ENCODE results near the gene L3HYPDH. TPM values are rescaled to one million over a fixed set of nuclear protein-coding genes. Genes with fewer than 3 reads are reported as not detected.
A peak's percentile ranks its signal among the peaks of the same experiment; 100 is the strongest.

Gene L3HYPDH
- total and polyA plus RNA-seq, 2 of the 13 experiments (the other 11 are each of a cell fraction or from before 2014, with no cell fraction given): 30.5 to 36.6 TPM

DNA sequence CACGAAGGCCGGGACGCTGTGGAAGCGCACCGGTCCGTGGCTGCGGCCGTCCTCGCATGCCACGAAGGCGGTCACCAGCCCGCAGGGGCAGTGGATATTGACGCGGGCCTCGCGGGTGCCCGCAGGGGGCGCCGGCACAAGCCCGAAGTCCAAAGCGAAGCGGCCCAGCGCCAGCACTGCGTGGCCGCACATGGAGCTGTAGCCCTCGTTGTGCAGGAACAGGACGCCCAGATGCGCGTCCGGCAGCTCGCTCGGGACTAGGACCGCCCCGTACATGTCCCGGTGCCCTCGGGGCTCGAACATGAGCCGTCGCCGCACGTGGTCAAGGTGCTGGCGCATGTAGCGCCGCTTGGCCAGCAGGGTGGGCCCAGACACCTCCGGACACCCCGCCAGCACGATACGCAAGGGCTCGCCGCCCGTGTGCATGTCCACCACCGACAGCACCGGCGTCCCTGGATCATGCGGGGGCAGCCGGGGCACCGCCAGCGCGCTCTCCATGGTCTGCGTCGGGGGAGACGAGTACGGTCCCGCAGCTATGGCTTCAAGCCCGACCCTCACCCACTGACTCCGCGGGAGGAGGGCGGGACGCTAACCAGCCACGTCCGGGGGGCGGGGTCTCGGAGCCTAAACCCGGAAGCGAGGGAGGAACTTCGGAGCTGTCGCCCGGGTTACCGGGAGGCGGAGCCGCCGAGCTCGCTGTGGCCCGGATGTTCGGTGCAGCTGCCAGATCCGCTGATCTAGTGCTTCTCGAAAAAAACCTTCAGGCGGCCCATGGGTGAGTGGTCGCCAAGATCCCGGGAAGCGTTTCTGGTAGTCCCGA, at the start of gene L3HYPDH, which contains the start of gene JKAMP (continued):
- TF ChIP-seq, protein P1, sequence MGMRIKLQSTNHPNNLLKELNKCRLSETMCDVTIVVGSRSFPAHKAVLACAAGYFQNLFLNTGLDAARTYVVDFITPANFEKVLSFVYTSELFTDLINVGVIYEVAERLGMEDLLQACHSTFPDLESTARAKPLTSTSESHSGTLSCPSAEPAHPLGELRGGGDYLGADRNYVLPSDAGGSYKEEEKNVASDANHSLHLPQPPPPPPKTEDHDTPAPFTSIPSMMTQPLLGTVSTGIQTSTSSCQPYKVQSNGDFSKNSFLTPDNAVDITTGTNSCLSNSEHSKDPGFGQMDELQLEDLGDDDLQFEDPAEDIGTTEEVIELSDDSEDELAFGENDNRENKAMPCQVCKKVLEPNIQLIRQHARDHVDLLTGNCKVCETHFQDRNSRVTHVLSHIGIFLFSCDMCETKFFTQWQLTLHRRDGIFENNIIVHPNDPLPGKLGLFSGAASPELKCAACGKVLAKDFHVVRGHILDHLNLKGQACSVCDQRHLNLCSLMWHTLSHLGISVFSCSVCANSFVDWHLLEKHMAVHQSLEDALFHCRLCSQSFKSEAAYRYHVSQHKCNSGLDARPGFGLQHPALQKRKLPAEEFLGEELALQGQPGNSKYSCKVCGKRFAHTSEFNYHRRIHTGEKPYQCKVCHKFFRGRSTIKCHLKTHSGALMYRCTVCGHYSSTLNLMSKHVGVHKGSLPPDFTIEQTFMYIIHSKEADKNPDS (CRISPR knock-in tag; IDR thresholded peaks at IDR 0.05): peak; percentile 87; the same call in 1 of the 2 replicates
- peak; percentile 39; the same call in 1 of the 2 replicates for TF ChIP-seq WIZ (CRISPR knock-in tag; IDR thresholded peaks at IDR 0.05)
- peak; percentile 99; the same call in 1 of the 2 replicates for TF ChIP-seq ZNF563 (CRISPR knock-in tag; IDR thresholded peaks at IDR 0.05)
- TF ChIP-seq ZSCAN5A (CRISPR knock-in tag; IDR thresholded peaks at IDR 0.05; ENCODE audit: borderline replicate concordance): peak; percentile 83
- TF ChIP-seq, protein P2, sequence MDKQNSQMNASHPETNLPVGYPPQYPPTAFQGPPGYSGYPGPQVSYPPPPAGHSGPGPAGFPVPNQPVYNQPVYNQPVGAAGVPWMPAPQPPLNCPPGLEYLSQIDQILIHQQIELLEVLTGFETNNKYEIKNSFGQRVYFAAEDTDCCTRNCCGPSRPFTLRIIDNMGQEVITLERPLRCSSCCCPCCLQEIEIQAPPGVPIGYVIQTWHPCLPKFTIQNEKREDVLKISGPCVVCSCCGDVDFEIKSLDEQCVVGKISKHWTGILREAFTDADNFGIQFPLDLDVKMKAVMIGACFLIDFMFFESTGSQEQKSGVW (CRISPR knock-in tag; IDR thresholded peaks at IDR 0.05; ENCODE audit: borderline replicate concordance): 0 out of 2 replicates have a peak, but pooled peaks have one; percentile 28
- TF ChIP-seq BCL6 (CRISPR knock-in tag; IDR thresholded peaks at IDR 0.05): peak; percentile 44; the same call in 1 of the 2 replicates
- peak; percentile 82; the same call in 1 of the 2 replicates for TF ChIP-seq ZBTB38 (CRISPR knock-in tag; IDR thresholded peaks at IDR 0.05)
- TF ChIP-seq YEATS4 (CRISPR knock-in tag; IDR thresholded peaks at IDR 0.05; ENCODE audit: borderline replicate concordance): peak; percentile 100
- TF ChIP-seq, protein P3, sequence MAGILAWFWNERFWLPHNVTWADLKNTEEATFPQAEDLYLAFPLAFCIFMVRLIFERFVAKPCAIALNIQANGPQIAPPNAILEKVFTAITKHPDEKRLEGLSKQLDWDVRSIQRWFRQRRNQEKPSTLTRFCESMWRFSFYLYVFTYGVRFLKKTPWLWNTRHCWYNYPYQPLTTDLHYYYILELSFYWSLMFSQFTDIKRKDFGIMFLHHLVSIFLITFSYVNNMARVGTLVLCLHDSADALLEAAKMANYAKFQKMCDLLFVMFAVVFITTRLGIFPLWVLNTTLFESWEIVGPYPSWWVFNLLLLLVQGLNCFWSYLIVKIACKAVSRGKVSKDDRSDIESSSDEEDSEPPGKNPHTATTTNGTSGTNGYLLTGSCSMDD (CRISPR knock-in tag; IDR thresholded peaks at IDR 0.05): peak; percentile 76; the same call in 1 of the 2 replicates
- no peak for TF ChIP-seq SUZ12 (IDR thresholded peaks at IDR 0.05; ENCODE audit: low read depth, low read length)
- TF ChIP-seq HES4 (CRISPR knock-in tag; IDR thresholded peaks at IDR 0.05; ENCODE audit: borderline replicate concordance): peak; percentile 95
- peak; percentile 95 for TF ChIP-seq HDAC1 (CRISPR knock-in tag; IDR thresholded peaks at IDR 0.05)
- peak; percentile 81; the same call in 1 of the 2 replicates for TF ChIP-seq ZNF619 (CRISPR knock-in tag; IDR thresholded peaks at IDR 0.05)
- TF ChIP-seq ZNF367 (CRISPR knock-in tag; IDR thresholded peaks at IDR 0.05; ENCODE audit: borderline replicate concordance): peak; percentile 94
- TF ChIP-seq ZNF101 (CRISPR knock-in tag; IDR thresholded peaks at IDR 0.05; ENCODE audit: borderline replicate concordance, low read depth): no peak
- TF ChIP-seq ZNF792 (CRISPR knock-in tag; IDR thresholded peaks at IDR 0.05): peak; percentile 84
- TF ChIP-seq RELA (CRISPR knock-in tag; IDR thresholded peaks at IDR 0.05): no peak
- TF ChIP-seq ZNF841 (CRISPR knock-in tag; IDR thresholded peaks at IDR 0.05; ENCODE audit: borderline replicate concordance): no peak
- peak; percentile 89 for TF ChIP-seq ZNF44 (CRISPR knock-in tag; IDR thresholded peaks at IDR 0.05)
- TF ChIP-seq, protein P4, sequence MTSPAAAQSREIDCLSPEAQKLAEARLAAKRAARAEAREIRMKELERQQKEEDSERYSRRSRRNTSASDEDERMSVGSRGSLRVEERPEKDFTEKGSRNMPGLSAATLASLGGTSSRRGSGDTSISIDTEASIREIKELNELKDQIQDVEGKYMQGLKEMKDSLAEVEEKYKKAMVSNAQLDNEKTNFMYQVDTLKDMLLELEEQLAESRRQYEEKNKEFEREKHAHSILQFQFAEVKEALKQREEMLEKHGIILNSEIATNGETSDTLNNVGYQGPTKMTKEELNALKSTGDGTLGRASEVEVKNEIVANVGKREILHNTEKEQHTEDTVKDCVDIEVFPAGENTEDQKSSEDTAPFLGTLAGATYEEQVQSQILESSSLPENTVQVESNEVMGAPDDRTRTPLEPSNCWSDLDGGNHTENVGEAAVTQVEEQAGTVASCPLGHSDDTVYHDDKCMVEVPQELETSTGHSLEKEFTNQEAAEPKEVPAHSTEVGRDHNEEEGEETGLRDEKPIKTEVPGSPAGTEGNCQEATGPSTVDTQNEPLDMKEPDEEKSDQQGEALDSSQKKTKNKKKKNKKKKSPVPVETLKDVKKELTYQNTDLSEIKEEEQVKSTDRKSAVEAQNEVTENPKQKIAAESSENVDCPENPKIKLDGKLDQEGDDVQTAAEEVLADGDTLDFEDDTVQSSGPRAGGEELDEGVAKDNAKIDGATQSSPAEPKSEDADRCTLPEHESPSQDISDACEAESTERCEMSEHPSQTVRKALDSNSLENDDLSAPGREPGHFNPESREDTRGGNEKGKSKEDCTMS (CRISPR knock-in tag; conservative IDR thresholded peaks at IDR 0.05): no peak
- no peak for TF ChIP-seq NR3C1 (CRISPR knock-in tag; IDR thresholded peaks at IDR 0.05)
- peak; percentile 68 for TF ChIP-seq ZNF143 (CRISPR knock-in tag; IDR thresholded peaks at IDR 0.05)
